CD4-positive, alpha-beta T cell treated with Interleukin-1 beta for 1 hour (primary cell): ENCODE data around the gene OR7G2.
"Not testable (repeated sequence)": the region's sequence is repeated elsewhere in the genome, so short reads cannot be mapped to it uniquely, and the experiment has no call there.

Source experiments
- DNase-seq, 2 donors: peaks; one replicate each; pipeline ENCODE4 v3.0.0-alpha.2; 2020 to 2022

Gene OR7G2

DNA sequence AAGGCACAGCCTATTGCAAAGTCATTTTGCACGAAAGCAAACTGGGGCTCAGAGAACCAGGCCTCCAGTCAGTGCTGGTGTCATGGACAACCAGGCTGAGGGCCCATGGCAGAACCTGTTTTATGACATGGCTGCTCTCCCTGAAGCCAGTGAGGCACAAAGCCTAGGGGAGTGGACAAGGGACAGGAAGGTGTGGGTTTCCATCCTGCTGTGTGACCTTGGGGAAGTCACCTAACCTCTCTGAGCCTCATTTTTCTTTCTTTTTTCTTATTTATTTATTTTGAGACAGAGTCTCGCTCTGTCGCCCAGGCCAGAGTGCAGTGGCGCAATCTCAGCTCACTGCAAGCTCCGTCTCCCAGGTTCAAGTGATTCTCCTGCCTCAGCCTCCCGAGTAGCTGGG, 35.6 kb downstream of the OR7G2 start:
- not testable (repeated sequence) for DNase-seq

DNA sequence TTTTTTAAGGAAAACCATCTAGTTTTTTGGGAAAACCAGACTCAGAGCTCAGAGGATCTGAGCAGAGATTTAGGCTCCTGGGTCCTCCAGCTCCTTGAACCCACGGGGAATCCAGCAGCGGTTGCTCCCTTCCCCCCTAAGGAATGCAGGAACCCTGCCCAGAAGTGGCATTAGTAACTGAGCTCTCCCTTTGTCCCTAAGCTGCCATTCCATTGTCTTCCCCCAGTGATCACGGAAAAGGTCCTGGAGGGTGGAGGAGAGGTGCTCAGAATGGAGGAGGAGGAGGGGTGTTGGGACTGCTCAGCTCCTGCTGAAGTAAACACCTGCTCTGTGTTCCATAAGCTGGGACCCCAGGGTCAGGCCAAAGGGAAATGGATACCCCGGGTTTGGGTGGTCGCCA, 37.2 kb downstream of the OR7G2 start:
- no peak for DNase-seq

- DNase-seq = no peak
Observed at GRCh38 chr19:9065457-9066014, 41.7 kb downstream of the OR7G2 start.

DNA sequence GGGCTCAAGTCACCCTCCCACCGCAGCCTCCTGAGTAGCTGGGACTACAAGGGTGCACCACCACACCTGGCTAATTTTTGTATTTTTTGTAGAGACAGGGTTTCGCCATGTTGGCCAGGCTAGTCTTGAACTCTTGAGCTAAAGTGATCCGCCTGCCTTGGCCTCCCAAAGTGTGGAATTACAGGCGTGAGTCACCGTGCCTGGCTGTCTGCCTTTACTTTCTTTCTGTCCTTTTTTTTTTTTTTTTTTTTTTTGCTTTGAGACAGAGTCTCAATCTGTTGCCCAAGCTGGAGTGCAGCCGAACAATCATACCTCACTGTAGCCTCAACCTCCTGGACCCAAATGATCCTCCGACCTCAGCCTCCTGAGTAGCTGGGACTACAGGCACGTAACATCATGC, 45.4 kb downstream of the OR7G2 start:
- DNase-seq = no peak

DNA sequence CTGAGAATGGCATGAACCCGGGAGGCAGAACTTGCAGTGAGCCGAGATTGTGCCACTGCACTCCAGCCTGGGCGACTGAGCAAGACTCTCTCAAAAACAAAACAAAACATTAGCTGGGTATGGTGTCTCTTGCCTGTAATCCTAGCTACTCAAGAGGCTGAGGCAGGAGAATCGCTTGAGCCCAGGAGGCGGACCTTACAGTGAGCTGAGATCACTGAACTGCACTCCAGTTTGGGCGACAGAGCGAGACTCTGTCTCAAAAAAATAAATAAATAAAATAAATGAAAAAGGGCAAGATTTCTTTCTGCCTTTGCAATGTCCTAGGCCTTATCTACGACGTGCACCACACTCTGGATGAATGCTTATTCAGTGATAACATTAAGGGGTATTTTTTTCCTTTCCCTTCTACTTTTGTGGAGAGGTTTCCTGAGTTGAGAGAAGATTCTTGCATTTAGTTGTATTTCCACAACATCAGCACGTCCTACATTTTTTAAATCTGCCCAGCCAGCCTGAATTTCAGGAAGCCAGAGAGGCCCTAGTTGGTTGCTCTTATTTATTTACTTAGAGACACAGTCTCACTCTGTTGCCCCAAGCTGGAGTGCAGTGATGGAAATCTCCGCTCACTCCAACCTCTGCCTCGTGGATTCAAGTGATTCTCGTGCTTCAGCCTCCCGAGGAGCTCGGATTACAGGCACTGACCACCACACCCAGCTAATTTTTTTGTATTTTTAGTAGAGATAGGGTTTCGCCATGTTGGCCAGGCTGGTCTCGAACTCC, 46.5 kb downstream of the OR7G2 start:
- no peak for DNase-seq

- DNase-seq = no peak
Observed at GRCh38 chr19:9058905-9059667, 48.2 kb downstream of the OR7G2 start.

- DNase-seq = no peak
Observed at GRCh38 chr19:9057505-9058258, 49.6 kb downstream of the OR7G2 start.

GRCh38 chr19:9056131-9056530, 51.1 kb downstream of the OR7G2 start:
- DNase-seq = not testable (repeated sequence)

GRCh38 chr19:9054765-9055164, 52.5 kb downstream of the OR7G2 start:
- no peak for DNase-seq

DNA sequence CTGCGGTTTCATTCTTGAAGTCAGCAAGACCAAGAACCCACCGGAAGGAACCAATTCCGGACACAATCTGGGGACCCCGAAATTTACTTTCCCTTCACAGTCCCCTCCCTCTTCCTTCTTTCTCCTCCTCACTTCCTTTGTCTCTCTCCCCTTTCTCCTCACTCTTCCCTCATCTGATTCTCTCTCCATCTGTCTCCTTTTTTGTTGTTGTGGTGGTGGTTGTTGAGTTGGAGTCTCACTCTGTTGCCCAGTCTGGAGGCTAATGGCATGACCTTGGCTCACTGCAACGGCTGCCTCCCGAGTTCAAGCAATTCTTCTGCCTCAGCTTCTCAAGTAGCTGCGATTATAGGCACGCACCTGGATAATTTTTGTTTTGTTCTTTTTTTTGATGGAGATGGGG, 53.1 kb downstream of the OR7G2 start:
- no peak for DNase-seq

GRCh38 chr19:9053674-9054073, 53.6 kb downstream of the OR7G2 start:
- not testable (repeated sequence) for DNase-seq

GRCh38 chr19:9052894-9053293, 54.4 kb downstream of the OR7G2 start:
- DNase-seq = no peak
